ENCODE results near the gene IQSEC1. TPM values are rescaled to one million over a fixed set of nuclear protein-coding genes. Genes with fewer than 3 reads are reported as not detected.

Gene IQSEC1
- polyA plus RNA-seq, 3 donors: 17.7 to 61.7 (median 30.3) TPM

DNA sequence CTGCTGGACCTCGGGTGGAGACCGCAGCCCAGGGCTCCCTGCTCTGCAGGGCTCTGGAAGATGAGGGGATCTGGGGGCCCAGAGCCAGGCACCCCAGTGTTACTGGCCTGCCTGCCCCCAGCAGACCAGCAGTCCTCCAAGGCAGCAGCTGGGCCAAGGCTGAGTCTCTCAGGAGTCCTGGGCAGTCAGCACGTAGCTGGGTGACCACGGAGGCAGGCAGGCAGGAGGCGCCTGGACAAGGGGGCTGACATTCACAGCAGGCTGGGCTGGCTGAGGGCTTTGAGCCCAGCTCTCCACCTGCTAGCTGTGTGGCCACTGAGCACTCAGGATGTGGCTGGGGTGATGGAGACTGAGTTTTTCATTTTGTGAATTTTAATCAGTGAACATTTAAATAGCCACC, 67.9 kb downstream of the IQSEC1 start:
- Mint-ChIP-seq H3K4me3 (peak overlapping the region in 1 of 2 donors; percentile 16), H3K36me3 (peaks cover 82 to 87% of the 10 kb centered on the region in 2 donors), H3K4me1 (peaks cover 98% of the 10 kb centered on the region), H3K27ac (peak overlapping the region; percentile 80 to 95 (median 91)), H3K9me3 (peaks cover 0 to 2% (median 0%) of the 10 kb centered on the region in 7 donors), H3K27me3 (ENCODE audit: low read depth in 3 of 3) (peaks cover 0 to 4% (median 0%) of the 10 kb centered on the region in 3 donors)
- no peak for DNase-seq
- H3K9me3 ChIP-seq (replicated peaks in 1 of 2; ENCODE audit: control insufficient read depth in 1 of 2, insufficient read depth in 1 of 2, low read length in 2 of 2): no peaks in the 10 kb centered on the region
- H3K27me3 ChIP-seq (ENCODE audit: control insufficient read depth in 2 of 2, insufficient read depth in 2 of 2, low read length in 2 of 2): no peaks in the 10 kb centered on the region
- peaks cover 100% of the 10 kb centered on the region for H3K79me2 ChIP-seq (ENCODE audit: insufficient read depth, low read length)
- WGBS (ENCODE audit: insufficient coverage): 97% methylated on average over 5 of the region's 5 CpGs
- H3K36me3 ChIP-seq (replicated peaks in 1 of 2; ENCODE audit: control insufficient read depth in 1 of 2, insufficient read depth in 2 of 2, low read length in 2 of 2): peaks cover 24 to 58% of the 10 kb centered on the region in 2 donors
- H2AFZ ChIP-seq (ENCODE audit: insufficient read depth, low read depth, low read length, poor library complexity, severe bottlenecking): no peak overlapping the region
- peaks cover 99 to 100% of the 10 kb centered on the region in 2 donors for H3K4me1 ChIP-seq (ENCODE audit: control insufficient read depth in 1 of 2, insufficient read depth in 2 of 2, low read length in 2 of 2)
- intact Hi-C loops (cut with micrococcal nuclease): no loop called here
- peak overlapping the region; percentile 48 for H3K4me2 ChIP-seq (replicated peaks; ENCODE audit: extremely low read depth, low read length, poor library complexity, severe bottlenecking)
- H3K27ac ChIP-seq (ENCODE audit: low read depth in 1 of 2, low read length in 2 of 2): peak overlapping the region; percentile 66 to 79
- no peak for TF ChIP-seq CTCF (IDR thresholded peaks at IDR 0.05)
- H3K9ac ChIP-seq (ENCODE audit: insufficient read depth, low read length, poor library complexity, severe bottlenecking): no peak overlapping the region
- H3K4me3 ChIP-seq (replicated peaks in 1 of 3; ENCODE audit: low read depth in 2 of 3, low read length in 3 of 3): peak overlapping the region in 1 of 3 experiments; percentile 47
- H4K20me1 ChIP-seq (ENCODE audit: insufficient read depth, low read length): peaks cover 82% of the 10 kb centered on the region

DNA sequence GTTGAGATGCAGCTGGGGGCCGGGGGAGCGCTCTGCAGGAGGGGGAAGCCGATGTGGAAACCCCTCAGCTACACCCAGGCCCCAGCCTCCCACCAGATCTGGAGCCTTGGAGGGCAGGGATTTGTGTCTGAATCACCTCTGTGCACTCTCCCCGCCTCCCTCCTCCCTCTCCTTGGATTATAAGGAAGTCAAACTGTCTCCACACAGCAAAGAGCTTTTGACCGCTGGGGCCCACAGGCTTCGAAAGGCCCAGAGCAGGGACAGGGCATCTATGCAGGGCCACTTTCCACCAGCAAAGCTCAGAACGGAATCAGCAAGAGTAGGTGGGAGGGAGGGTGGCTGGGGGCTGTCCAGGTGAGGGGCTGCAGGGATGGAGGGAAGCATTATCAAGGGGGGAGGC, 68.9 kb downstream of the IQSEC1 start:
- Histone ChIP-seq H3K9ac (ENCODE audit: insufficient read depth, low read length, poor library complexity, severe bottlenecking) (peak overlapping the region; percentile 2), H3K27me3 (ENCODE audit: control insufficient read depth in 2 of 2, insufficient read depth in 2 of 2, low read length in 2 of 2) (no peaks in the 10 kb centered on the region), H4K20me1 (ENCODE audit: insufficient read depth, low read length) (peaks cover 82% of the 10 kb centered on the region), H3K9me3 (replicated peaks in 1 of 2; ENCODE audit: control insufficient read depth in 1 of 2, insufficient read depth in 1 of 2, low read length in 2 of 2) (no peaks in the 10 kb centered on the region), H2AFZ (ENCODE audit: insufficient read depth, low read depth, low read length, poor library complexity, severe bottlenecking) (no peak overlapping the region), H3K4me2 (replicated peaks; ENCODE audit: extremely low read depth, low read length, poor library complexity, severe bottlenecking) (peak overlapping the region; percentile 48), H3K79me2 (ENCODE audit: insufficient read depth, low read length) (peaks cover 98% of the 10 kb centered on the region), H3K27ac (ENCODE audit: low read depth in 1 of 2, low read length in 2 of 2) (peak overlapping the region; percentile 66 to 79), H3K4me1 (ENCODE audit: control insufficient read depth in 1 of 2, insufficient read depth in 2 of 2, low read length in 2 of 2) (peaks cover 98 to 100% of the 10 kb centered on the region in 2 donors), H3K4me3 (replicated peaks in 1 of 3; ENCODE audit: low read depth in 2 of 3, low read length in 3 of 3) (peak overlapping the region in 1 of 3 experiments; percentile 47), H3K36me3 (replicated peaks in 1 of 2; ENCODE audit: control insufficient read depth in 1 of 2, insufficient read depth in 2 of 2, low read length in 2 of 2) (peaks cover 24 to 54% of the 10 kb centered on the region in 2 donors)
- peak; percentile 65 to 76 (median 68) for DNase-seq
- H3K27ac Mint-ChIP-seq: peak overlapping the region; percentile 88 to 95 (median 92)
- 48% methylated on average over 2 of the region's 7 CpGs for WGBS (ENCODE audit: insufficient coverage)
- intact Hi-C loops (cut with micrococcal nuclease): no loop called here
- no peak for TF ChIP-seq CTCF (IDR thresholded peaks at IDR 0.05)
- H3K4me1 Mint-ChIP-seq: peaks cover 98% of the 10 kb centered on the region
- peaks cover 82 to 86% of the 10 kb centered on the region in 2 donors for H3K36me3 Mint-ChIP-seq
- H3K4me3 Mint-ChIP-seq: peak overlapping the region; percentile 59 to 64
- H3K27me3 Mint-ChIP-seq (ENCODE audit: low read depth in 3 of 3): peaks cover 0 to 4% (median 1%) of the 10 kb centered on the region in 3 donors
- peaks cover 0 to 2% (median 0%) of the 10 kb centered on the region in 7 donors for H3K9me3 Mint-ChIP-seq
